Upper lobe of left lung (tissue), 6 donors: ENCODE data around the gene INPP5E. TPM values are rescaled to one million over a fixed set of nuclear protein-coding genes. Genes with fewer than 3 reads are reported as not detected.

Experiments
- ATAC-seq, 2 donors: fragments of 200-7000 bp; cut with Tn5 transposase; one replicate each; pipeline ENCODE4 v1.9.1; 2022; ENCODE audit warnings: mild to moderate bottlenecking in 2 of 2, moderate library complexity in 2 of 2; ENCODE audit not compliant: low FRiP score in 2 of 2
- DNase-seq, 2 donors: peaks; one replicate each; pipeline ENCODE4 v3.0.0-alpha.2; 2019 to 2020
- H3K27ac ChIP-seq, 4 donors: fragments of 200-600 bp; sonication (generic); one replicate each; pipeline ENCODE4 v1.5.1; 2016 to 2019
- H3K27me3 ChIP-seq, 4 donors: fragments of 200-600 bp; sonication (generic); one replicate each; pipeline ENCODE4 v1.5.1; 2017 to 2019
- H3K36me3 ChIP-seq, 4 donors: fragments of 200-600 bp; sonication (generic); one replicate each; pipeline ENCODE4 v1.5.1; 2016 to 2019
- H3K4me1 ChIP-seq, 4 donors: fragments of 200-600 bp; sonication (generic); one replicate each; pipeline ENCODE4 v1.5.1; 2018 to 2019
- H3K4me3 ChIP-seq, 4 donors: fragments of 200-600 bp; sonication (generic); one replicate each; pipeline ENCODE4 v1.5.1; 2017 to 2019; ENCODE audit warnings: mild to moderate bottlenecking in 2 of 4, moderate library complexity in 1 of 4
- H3K9me3 ChIP-seq, 4 donors: fragments of 200-600 bp; sonication (generic); one replicate each; pipeline ENCODE4 v1.5.1; 2018 to 2019
- CTCF ChIP-seq, 6 experiments: fragments of 450-650 bp in 4 of 6; fragments of 200-600 bp in 2 of 6; sonication (generic) in 2 of 6; IDR thresholded peaks; one replicate each; pipeline ENCODE4 v1.5.1; 2016 to 2019; ENCODE audit warnings: antibody characterized with exemption in 6 of 6
- EP300 ChIP-seq, 4 donors: sonication (generic); formaldehyde crosslinking; IDR thresholded peaks; one replicate each; pipeline ENCODE4 v1.5.1; 2017; ENCODE audit warnings: antibody characterized with exemption in 4 of 4, control low read depth in 2 of 4
- POLR2A ChIP-seq, 4 donors: fragments of 450-650 bp; IDR thresholded peaks; one replicate each; pipeline ENCODE4 v1.5.1; 2016 to 2017; ENCODE audit warnings: antibody characterized with exemption in 4 of 4, mild to moderate bottlenecking in 2 of 4
- POLR2AphosphoS5 ChIP-seq, 2 donors: sonication (generic); formaldehyde crosslinking; IDR thresholded peaks; one replicate each; pipeline ENCODE4 v1.5.1; 2017; ENCODE audit warnings: antibody characterized with exemption in 2 of 2
- WGBS, 2 donors: methylation state at CpG; one replicate each; pipeline ENCODE4 v1.1.5; 2017 to 2018; 5-methylcytosine and 5-hydroxymethylcytosine counted together
- total RNA-seq, 6 donors: library from RNA; depleted of rRNA in 4 of 6; stranded (reverse); fragments of >200 nt in 4 of 6; gene quantifications; one replicate each; pipeline versions ENCODE4 v1.1.0 to v1.2.1, GENCODE V29; 2016 to 2021
- donor health status: DM: no; HTN: no; CAD: no; lungs with moderate emphysema.
- donor health status: DM: no; HTN: yes; CAD: no; lungs with severe emphysema.

INPP5E gene
- total RNA-seq, 6 donors from 2014 or later, result 9.1 to 43.0 (median 14.1) TPM

GRCh38 chr9:136476369-136477150 is 36.9 kb upstream of the INPP5E start:
- Histone ChIP-seq H3K27me3 (no peaks in the 10 kb centered on the region), H3K4me1 (peaks cover 4 to 13% (median 8%) of the 10 kb centered on the region in 4 donors), H3K27ac (no peak overlapping the region), H3K9me3 (no peaks in the 10 kb centered on the region), H3K4me3 (no peak overlapping the region), H3K36me3 (peaks cover 32 to 74% (median 66%) of the 10 kb centered on the region in 4 donors)
- TF ChIP-seq POLR2AphosphoS5 (IDR thresholded peaks at IDR 0.05) (no peak), POLR2A (IDR thresholded peaks at IDR 0.05) (no peak), CTCF (IDR thresholded peaks at IDR 0.05) (no peak), EP300 (IDR thresholded peaks at IDR 0.05) (no peak)
- DNase-seq, result no peak
- no peak for ATAC-seq
- WGBS, 2 donors, result 88 to 98% methylated on average over 18 to 25 of the region's 25 CpGs

- Histone ChIP-seq H3K4me3 (no peak overlapping the region), H3K36me3 (peaks cover 42 to 88% (median 79%) of the 10 kb centered on the region in 4 donors), H3K4me1 (peaks cover 0 to 6% (median 0%) of the 10 kb centered on the region in 4 donors), H3K27ac (no peak overlapping the region), H3K27me3 (no peaks in the 10 kb centered on the region), H3K9me3 (no peaks in the 10 kb centered on the region)
- DNase-seq (no peak), ATAC-seq (no peak)
- 93 to 95% methylated on average over 24 to 34 of the region's 34 CpGs for WGBS, 2 donors
- TF ChIP-seq POLR2A (IDR thresholded peaks at IDR 0.05) (no peak), POLR2AphosphoS5 (IDR thresholded peaks at IDR 0.05) (no peak), EP300 (IDR thresholded peaks at IDR 0.05) (no peak), CTCF (IDR thresholded peaks at IDR 0.05) (no peak)
Observed at GRCh38 chr9:136474974-136475865, 35.6 kb upstream of the INPP5E start.

GRCh38 chr9:136474021-136474640 is 34.5 kb upstream of the INPP5E start:
- no peak overlapping the region for H3K27ac ChIP-seq
- WGBS, 2 donors, result 91 to 94% methylated on average over 19 to 27 of the region's 27 CpGs
- no peak for TF ChIP-seq POLR2A (IDR thresholded peaks at IDR 0.05)
- TF ChIP-seq EP300 (IDR thresholded peaks at IDR 0.05), result no peak
- no peak for TF ChIP-seq CTCF (IDR thresholded peaks at IDR 0.05)
- TF ChIP-seq POLR2AphosphoS5 (IDR thresholded peaks at IDR 0.05), result no peak
- H3K4me3 ChIP-seq, result no peak overlapping the region
- no peaks in the 10 kb centered on the region for H3K27me3 ChIP-seq
- H3K9me3 ChIP-seq, result no peaks in the 10 kb centered on the region
- peaks cover 46 to 96% (median 90%) of the 10 kb centered on the region in 4 donors for H3K36me3 ChIP-seq
- ATAC-seq (peak in 1 of 2 donors; percentile 3), DNase-seq (no peak)
- H3K4me1 ChIP-seq, result peaks cover 0 to 2% (median 0%) of the 10 kb centered on the region in 4 donors

- DNase-seq (no peak), ATAC-seq (no peak)
- Histone ChIP-seq H3K27ac (no peak overlapping the region), H3K36me3 (peaks cover 51 to 96% (median 94%) of the 10 kb centered on the region in 4 donors), H3K27me3 (no peaks in the 10 kb centered on the region), H3K9me3 (no peaks in the 10 kb centered on the region), H3K4me1 (no peaks in the 10 kb centered on the region), H3K4me3 (no peak overlapping the region)
- WGBS, 2 donors, result 93 to 94% methylated on average over 14 of the region's 14 CpGs
- TF ChIP-seq POLR2AphosphoS5 (IDR thresholded peaks at IDR 0.05), result no peak
- TF ChIP-seq CTCF (IDR thresholded peaks at IDR 0.05), result no peak
- no peak for TF ChIP-seq POLR2A (IDR thresholded peaks at IDR 0.05)
- TF ChIP-seq EP300 (IDR thresholded peaks at IDR 0.05), result no peak
Observed at GRCh38 chr9:136473354-136473721, 33.7 kb upstream of the INPP5E start.
